Activated CD4-positive, alpha-beta memory T cell treated with anti-CD3 and anti-CD28 coated beads, Interleukin-2, amount 10 ng/mL, durations not matched to agents 7 days and 5 days (primary cell): ENCODE results near the gene LAG3. TPM values are rescaled to one million over a fixed set of nuclear protein-coding genes. Genes with fewer than 3 reads are reported as not detected.

Experiments used
- CTCF ChIA-PET: fragments of 350-600 bp; sonication (Branson Sonifier 250); formaldehyde crosslinking; loops from one replicate; lab custom pipeline; 2021; ENCODE audit warnings: antibody characterized with exemption, inconsistent platforms; lab: Charles Lee
- POLR2A ChIA-PET: fragments of 350-600 bp; sonication (Branson Sonifier 250); formaldehyde crosslinking; loops from one replicate; lab custom pipeline; 2021; ENCODE audit warnings: antibody characterized with exemption; lab: Charles Lee
- DNase-seq: peaks from one replicate; pipeline ENCODE4 v3.0.0-alpha.2; 2020
- H3K27ac Mint-ChIP-seq: one replicate; pipeline ENCODE4 v1.8.0; 2021; ENCODE audit warnings: mild to moderate bottlenecking, mixed read lengths
- H3K27me3 Mint-ChIP-seq: one replicate; pipeline ENCODE4 v1.8.0; 2021; ENCODE audit warnings: mixed read lengths
- H3K36me3 Mint-ChIP-seq: one replicate; pipeline ENCODE4 v1.8.0; 2021; ENCODE audit warnings: low read depth, mixed read lengths
- H3K4me1 Mint-ChIP-seq: one replicate; pipeline ENCODE4 v1.8.0; 2021; ENCODE audit warnings: mixed read lengths
- H3K4me3 Mint-ChIP-seq: one replicate; pipeline ENCODE4 v1.8.0; 2021; ENCODE audit warnings: mild to moderate bottlenecking, mixed read lengths
- H3K9me3 Mint-ChIP-seq: one replicate; pipeline ENCODE4 v1.8.0; 2021; ENCODE audit warnings: mixed read lengths
- total RNA-seq, 2 experiments: library from RNA; stranded (reverse); gene quantifications; one replicate each; pipeline ENCODE4 v1.2.3, GENCODE V29; 2021

Gene LAG3
- total RNA-seq, 2 experiments from 2014 or later: 91.9 TPM

DNA sequence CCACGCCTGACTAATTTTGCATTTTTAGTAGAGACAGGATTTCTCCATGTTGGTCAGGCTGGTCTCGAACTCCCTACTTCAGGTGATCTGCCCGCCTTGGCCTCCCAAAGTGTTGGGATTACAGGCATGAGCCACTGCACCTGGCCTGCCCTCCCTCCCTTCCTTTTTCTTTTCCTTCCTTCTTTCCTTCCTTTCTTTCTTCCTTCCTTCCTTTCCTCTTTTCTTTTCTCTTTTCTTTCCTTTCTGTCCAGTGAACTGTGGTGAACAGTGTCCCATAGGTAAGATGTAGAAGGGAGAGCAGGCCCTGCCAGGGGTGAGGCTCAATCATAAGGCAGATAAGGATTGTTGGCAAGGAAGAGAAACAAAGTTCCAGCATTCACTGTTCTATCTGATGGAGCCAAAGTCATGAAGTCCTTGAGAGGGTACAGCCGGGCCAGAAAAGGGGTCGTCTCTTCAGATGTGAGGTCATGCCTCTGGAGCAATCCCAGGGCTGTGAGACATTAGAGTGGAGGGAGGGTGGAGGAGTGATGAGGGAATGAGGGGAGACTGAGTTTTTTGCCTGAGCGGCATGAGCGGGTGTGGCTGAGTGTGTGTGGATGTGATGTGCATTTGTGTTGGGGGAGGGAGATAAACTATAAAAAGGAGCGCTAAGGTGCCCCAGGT, 15.2 kb upstream of the LAG3 start:
- Mint-ChIP-seq H3K9me3 (no peaks in the 10 kb centered on the region), H3K27me3 (peaks cover 20% of the 10 kb centered on the region), H3K27ac (no peak overlapping the region), H3K4me1 (peaks cover 22% of the 10 kb centered on the region), H3K36me3 (peaks cover 2% of the 10 kb centered on the region), H3K4me3 (no peak overlapping the region)
- ChIA-PET CTCF (interaction anchor here (0.6 to 6.1 kb wide), 4 partner anchors 10 to 96 kb away, joined by 3 to 78 read pairs (median 4); partner anchors contain the start of gene PTMS), POLR2A (interaction anchor here (0.8 kb wide), 1 partner anchor 20 kb away, joined by 3 read pairs; no protein-coding TSS in a partner anchor)
- DNase-seq: no peak

GRCh38 chr12:6758506-6759095, 13.7 kb upstream of the LAG3 start:
- Mint-ChIP-seq H3K4me1 (peaks cover 16% of the 10 kb centered on the region), H3K4me3 (no peak overlapping the region), H3K27ac (no peak overlapping the region), H3K9me3 (no peaks in the 10 kb centered on the region), H3K27me3 (peaks cover 27% of the 10 kb centered on the region), H3K36me3 (no peaks in the 10 kb centered on the region)
- DNase-seq: no peak
- POLR2A ChIA-PET: no interaction called here
- CTCF ChIA-PET: interaction anchor here (0.9 kb wide), 1 partner anchor 67 kb away, joined by 4 read pairs; no protein-coding TSS in a partner anchor

GRCh38 chr12:6759741-6760140, 12.6 kb upstream of the LAG3 start:
- no peaks in the 10 kb centered on the region for H3K36me3 Mint-ChIP-seq
- DNase-seq: no peak
- peaks cover 22% of the 10 kb centered on the region for H3K4me1 Mint-ChIP-seq
- H3K27ac Mint-ChIP-seq: no peak overlapping the region
- peaks cover 36% of the 10 kb centered on the region for H3K27me3 Mint-ChIP-seq
- ChIA-PET POLR2A (no interaction called here), CTCF (interaction anchor here (0.7 to 0.9 kb wide), 2 partner anchors 66 to 161 kb away, joined by 3 to 4 read pairs; no protein-coding TSS in a partner anchor)
- no peak overlapping the region for H3K4me3 Mint-ChIP-seq
- no peaks in the 10 kb centered on the region for H3K9me3 Mint-ChIP-seq

GRCh38 chr12:6763380-6763779, 8.9 kb upstream of the LAG3 start:
- POLR2A ChIA-PET: interaction anchor here (0.8 to 1.0 kb wide), 2 partner anchors 10 to 26 kb away, joined by 4 to 5 read pairs; partner anchors contain the start of genes CD4 and MLF2
- Mint-ChIP-seq H3K27me3 (peaks cover 49% of the 10 kb centered on the region), H3K36me3 (peaks cover 3% of the 10 kb centered on the region), H3K4me3 (no peak overlapping the region), H3K9me3 (no peaks in the 10 kb centered on the region), H3K4me1 (peaks cover 41% of the 10 kb centered on the region), H3K27ac (no peak overlapping the region)
- no peak for DNase-seq
- CTCF ChIA-PET: interaction anchor here (1.8 kb wide), 1 partner anchor 10 kb away, joined by 7 read pairs; the partner anchor contains the start of gene MLF2

DNA sequence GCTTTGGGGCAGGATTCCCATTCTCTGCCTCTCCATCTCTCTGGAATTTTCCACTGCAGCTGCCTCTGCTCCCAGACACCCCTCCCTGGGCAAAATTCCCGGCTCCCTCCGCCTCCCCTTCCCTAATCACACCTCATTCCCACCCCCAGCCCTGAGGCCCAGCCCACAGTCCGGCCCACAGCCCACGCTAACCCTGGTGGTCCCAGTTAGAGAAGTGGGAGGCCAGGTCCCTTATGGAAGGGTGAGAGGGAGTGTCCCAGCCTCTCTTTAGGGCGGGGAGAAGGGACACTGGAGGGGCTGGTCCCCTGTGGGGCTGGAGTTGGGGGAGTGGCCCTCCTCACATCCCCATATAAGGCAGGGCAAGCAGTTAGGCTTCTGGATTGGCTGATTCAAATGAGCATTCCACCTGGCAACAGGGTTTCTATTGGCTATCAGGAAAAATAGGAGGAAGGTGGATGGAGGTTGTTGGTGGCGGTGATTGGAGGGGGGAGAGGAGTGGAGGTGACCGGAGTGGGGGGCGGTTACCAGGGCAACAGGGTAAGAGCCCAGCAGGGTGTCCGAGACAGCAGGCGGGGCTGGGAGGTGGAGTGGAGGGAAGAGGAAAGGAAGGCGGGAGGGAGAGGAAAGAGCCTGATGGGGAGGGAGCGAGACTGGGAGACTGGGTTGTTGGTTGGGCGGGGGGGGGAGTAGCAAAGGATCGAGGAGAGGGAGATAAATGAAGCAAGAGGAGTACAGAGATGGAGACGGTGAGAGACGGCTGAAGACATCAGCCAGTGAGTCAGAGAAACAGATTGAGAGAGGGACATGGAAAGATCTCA, 8.1 kb upstream of the LAG3 start:
- peak; percentile 71 for DNase-seq
- Mint-ChIP-seq H3K36me3 (peaks cover 3% of the 10 kb centered on the region), H3K4me1 (peaks cover 42% of the 10 kb centered on the region), H3K9me3 (no peaks in the 10 kb centered on the region), H3K27ac (no peak overlapping the region), H3K4me3 (peak overlapping the region; percentile 38), H3K27me3 (peaks cover 46% of the 10 kb centered on the region)
- CTCF ChIA-PET: interaction anchor here (3.8 kb wide), 1 partner anchor 17 kb away, joined by 64 read pairs; no protein-coding TSS in a partner anchor
- POLR2A ChIA-PET: interaction anchor here (0.8 to 8.4 kb wide), 5 partner anchors 11 to 28 kb away, joined by 4 to 73 read pairs (median 15); partner anchors contain the start of genes CD4 and MLF2

DNA sequence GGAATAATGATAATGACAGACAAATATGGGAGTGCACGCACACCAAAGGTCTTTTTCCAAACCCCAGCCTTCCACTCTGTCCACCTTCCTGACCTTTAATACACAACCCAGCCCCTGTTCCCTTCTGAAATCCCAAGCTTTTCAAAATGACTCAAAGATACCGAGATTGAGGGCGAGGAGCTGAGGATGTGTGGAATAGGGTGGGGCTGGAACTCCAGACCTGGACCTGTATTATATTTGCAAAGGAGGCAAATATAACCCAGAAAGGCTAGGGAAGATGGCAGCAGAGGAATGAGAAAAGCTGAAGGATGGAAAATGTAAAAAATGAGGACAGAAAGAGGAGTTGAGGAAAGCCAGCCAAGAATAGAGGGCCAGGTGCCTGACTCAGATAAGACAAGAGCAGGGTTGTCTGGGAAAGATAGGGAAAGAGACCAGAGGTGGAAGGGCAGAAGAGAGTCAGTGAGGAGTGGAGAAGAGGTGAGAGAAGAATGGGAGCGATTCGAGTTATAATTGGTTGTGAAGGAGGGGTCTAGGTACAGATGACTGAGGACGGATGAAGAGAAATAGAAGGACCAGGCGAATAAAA, 7.2 kb upstream of the LAG3 start:
- POLR2A ChIA-PET: interaction anchor here (0.9 to 8.4 kb wide), 11 partner anchors 10 to 231 kb away, joined by 3 to 73 read pairs (median 7); partner anchors contain the start of genes CD4, GAPDH, GPR162 and MLF2
- peaks cover 3% of the 10 kb centered on the region for H3K36me3 Mint-ChIP-seq
- H3K27me3 Mint-ChIP-seq: peaks cover 43% of the 10 kb centered on the region

GRCh38 chr12:6765634-6766581, 6.4 kb upstream of the LAG3 start, which contains the start of gene PTMS:
Gene PTMS (plus strand): TSS chr12:6766363. CDS start chr12:6766706, 343 bp downstream.
- POLR2A ChIA-PET: interaction anchor here (0.6 to 8.4 kb wide), 20 partner anchors 9 to 232 kb away, joined by 3 to 73 read pairs (median 5); partner anchors contain the start of genes CD4, CDCA3, COPS7A and GAPDH

More for the DNA sequence above, 7.2 kb upstream of the LAG3 start:
- CTCF ChIA-PET: interaction anchor here (3.8 to 4.6 kb wide), 3 partner anchors 11 to 26 kb away, joined by 50 to 78 read pairs (median 64); partner anchors contain the start of genes CD4 and MLF2
- peaks cover 45% of the 10 kb centered on the region for H3K4me1 Mint-ChIP-seq
- H3K4me3 Mint-ChIP-seq: peak overlapping the region; percentile 68
- H3K9me3 Mint-ChIP-seq: no peaks in the 10 kb centered on the region
- DNase-seq: no peak
- H3K27ac Mint-ChIP-seq: peak overlapping the region; percentile 5

DNA sequence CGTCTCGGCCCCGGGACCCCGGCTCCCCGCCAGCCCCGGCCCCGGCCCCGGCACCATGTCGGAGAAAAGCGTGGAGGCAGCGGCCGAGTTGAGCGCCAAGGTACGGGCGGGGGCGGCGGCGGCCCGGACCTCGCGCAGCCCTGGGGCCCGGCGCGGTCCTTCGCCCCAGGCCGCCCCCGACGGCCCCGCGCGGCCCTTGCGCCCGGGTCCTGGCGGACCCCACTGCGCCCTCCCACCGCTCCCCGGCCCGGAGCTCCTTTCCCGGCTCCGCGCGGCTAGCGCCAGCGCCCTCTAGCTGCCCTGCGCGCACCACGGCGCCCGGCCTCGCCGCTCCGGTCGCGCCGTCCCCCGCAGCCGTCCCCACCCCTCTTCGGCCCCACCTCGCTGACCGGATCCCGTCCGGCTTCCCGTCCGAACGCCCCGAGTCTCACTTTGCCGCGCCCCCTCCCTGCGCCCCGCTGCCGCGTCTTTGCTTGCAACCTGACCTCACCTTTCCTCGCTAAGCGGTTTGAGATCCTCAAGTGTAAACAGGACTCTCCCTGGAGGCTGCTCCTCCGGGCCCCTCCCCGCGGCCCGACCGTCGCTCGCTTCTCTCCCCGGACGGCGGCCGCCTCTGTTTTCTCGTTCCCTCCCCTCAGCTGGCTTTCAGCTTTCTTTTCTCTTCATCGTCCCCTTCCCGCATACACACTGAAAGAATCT, 5.5 kb upstream of the LAG3 start:
- Mint-ChIP-seq H3K27me3 (peaks cover 37% of the 10 kb centered on the region), H3K4me3 (peak overlapping the region; percentile 87), H3K4me1 (peaks cover 57% of the 10 kb centered on the region), H3K36me3 (peaks cover 3% of the 10 kb centered on the region), H3K9me3 (no peaks in the 10 kb centered on the region), H3K27ac (peak overlapping the region; percentile 48)
- ChIA-PET CTCF (interaction anchor here (0.7 to 4.6 kb wide), 25 partner anchors 9 to 341 kb away, joined by 3 to 78 read pairs (median 4); partner anchors contain the start of genes CD4, CDCA3, COPS7A and LPAR5), POLR2A (interaction anchor here (0.6 to 8.4 kb wide), 17 partner anchors 8 to 233 kb away, joined by 3 to 73 read pairs (median 5); partner anchors contain the start of genes CD4, CDCA3, COPS7A and GAPDH)
- peak; percentile 70 for DNase-seq

More at GRCh38 chr12:6765634-6766581, 6.4 kb upstream of the LAG3 start, which contains the start of gene PTMS:
- DNase-seq: no peak
- H3K4me3 Mint-ChIP-seq: peak within 1 kb of the TSS; percentile 87
- peaks cover 39% of the 10 kb centered on the region for H3K27me3 Mint-ChIP-seq
- H3K27ac Mint-ChIP-seq: peak within 1 kb of the TSS; percentile 48
- CTCF ChIA-PET: interaction anchor here (0.7 to 4.6 kb wide), 24 partner anchors 10 to 342 kb away, joined by 3 to 78 read pairs (median 4); partner anchors contain the start of genes CD4, CDCA3, COPS7A and LPAR5
- H3K4me1 Mint-ChIP-seq: peaks cover 48% of the 10 kb centered on the region
- peaks cover 3% of the 10 kb centered on the region for H3K36me3 Mint-ChIP-seq
- no peaks in the 10 kb centered on the region for H3K9me3 Mint-ChIP-seq

GRCh38 chr12:6767353-6768319, 4.7 kb upstream of the LAG3 start:
- POLR2A ChIA-PET: interaction anchor here (1.1 to 8.4 kb wide), 13 partner anchors 7 to 105 kb away, joined by 3 to 73 read pairs (median 7); partner anchors contain the start of genes CD4, CDCA3, COPS7A and MLF2
- CTCF ChIA-PET: interaction anchor here (1.0 to 4.6 kb wide), 17 partner anchors 8 to 172 kb away, joined by 3 to 78 read pairs (median 4); partner anchors contain the start of genes CD4, CDCA3, COPS7A and MLF2
- no peaks in the 10 kb centered on the region for H3K9me3 Mint-ChIP-seq
- H3K4me1 Mint-ChIP-seq: peaks cover 61% of the 10 kb centered on the region
- DNase-seq: no peak
- peaks cover 31% of the 10 kb centered on the region for H3K27me3 Mint-ChIP-seq
- H3K4me3 Mint-ChIP-seq: peak overlapping the region; percentile 87
- H3K27ac Mint-ChIP-seq: peak overlapping the region; percentile 48
- H3K36me3 Mint-ChIP-seq: peaks cover 3% of the 10 kb centered on the region
